Measurements from ENCODE around the gene FAR1.

GRCh38 chr11:13721760-13722159, 53.3 kb downstream of the FAR1 start:
- TF ChIP-seq CTCF (IDR thresholded peaks at IDR 0.05; ENCODE audit: insufficient read depth, low read length, poor library complexity, severe bottlenecking) (no peak), EZH2phosphoT487 (conservative IDR thresholded peaks at IDR 0.05; ENCODE audit: low read length) (no peak)
